A549 treated with AZD9567 at 1 μM for 4 hours (cell line): ENCODE measurements around the gene KIR3DL1. TPM values are rescaled to one million over a fixed set of nuclear protein-coding genes. Genes with fewer than 3 reads are reported as not detected.

Source experiments
- total RNA-seq: library from RNA; stranded (reverse); fragments of 200-300 nt; extraction: Qiagen RNA extraction; gene quantifications from 5 replicates; pipeline ENCODE4 v1.2.3, GENCODE V29; 2022; ENCODE audit not compliant: insufficient read depth

The KIR3DL1 gene
- total RNA-seq = not detected in 5 replicates

DNA sequence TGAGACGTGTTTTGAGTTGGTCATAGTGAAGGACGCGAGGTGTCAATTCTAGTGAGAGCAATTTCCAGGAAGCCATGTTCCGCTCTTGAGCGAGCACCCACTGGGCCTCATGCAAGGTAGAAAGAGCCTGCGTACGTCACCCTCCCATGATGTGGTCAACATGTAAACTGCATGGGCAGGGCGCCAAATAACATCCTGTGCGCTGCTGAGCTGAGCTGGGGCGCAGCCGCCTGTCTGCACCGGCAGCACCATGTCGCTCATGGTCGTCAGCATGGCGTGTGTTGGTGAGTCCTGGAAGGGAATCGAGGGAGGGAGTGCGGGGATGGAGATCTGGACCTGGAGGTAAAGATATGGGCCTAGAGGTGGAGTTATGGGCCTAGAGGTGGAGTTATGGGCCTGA is at the start of gene KIR3DL1:
Gene KIR3DL1, plus strand, starts transcription at position 218 of the 400 bp plus-strand sequence.

GRCh38 chr19:54769646-54770045 is 46.6 kb upstream of the KIR3DL1 start, which contains the start of gene KIR2DL1:
KIR2DL1 (plus strand) TSS chr19:54769793; CDS start chr19:54769851, 58 bp downstream.

GRCh38 chr19:54803410-54803809 is 12.9 kb upstream of the KIR3DL1 start, which contains the start of gene KIR2DL4:
KIR2DL4 (plus strand) TSS chr19:54803610; CDS start chr19:54803652, 42 bp downstream.

DNA sequence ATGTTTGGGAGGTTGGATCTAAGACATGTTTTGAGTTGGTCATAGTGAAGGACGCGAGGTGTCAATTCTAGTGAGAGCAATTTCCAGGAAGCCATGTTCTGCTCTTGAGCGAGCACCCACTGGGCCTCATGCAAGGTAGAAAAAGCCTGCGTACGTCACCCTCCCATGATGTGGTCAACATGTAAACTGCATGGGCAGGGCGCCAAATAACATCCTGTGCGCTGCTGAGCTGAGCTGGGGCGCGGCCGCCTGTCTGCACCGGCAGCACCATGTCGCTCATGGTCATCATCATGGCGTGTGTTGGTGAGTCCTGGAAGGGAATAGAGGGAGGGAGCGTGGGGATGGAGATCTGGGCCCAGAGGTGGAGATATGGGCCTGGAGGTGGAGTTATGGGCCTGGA is 16.2 kb downstream of the KIR3DL1 start, which contains the start of gene KIR2DS4:
Gene KIR2DS4, plus strand, starts transcription at position 181 of the 400 bp plus-strand sequence.

DNA sequence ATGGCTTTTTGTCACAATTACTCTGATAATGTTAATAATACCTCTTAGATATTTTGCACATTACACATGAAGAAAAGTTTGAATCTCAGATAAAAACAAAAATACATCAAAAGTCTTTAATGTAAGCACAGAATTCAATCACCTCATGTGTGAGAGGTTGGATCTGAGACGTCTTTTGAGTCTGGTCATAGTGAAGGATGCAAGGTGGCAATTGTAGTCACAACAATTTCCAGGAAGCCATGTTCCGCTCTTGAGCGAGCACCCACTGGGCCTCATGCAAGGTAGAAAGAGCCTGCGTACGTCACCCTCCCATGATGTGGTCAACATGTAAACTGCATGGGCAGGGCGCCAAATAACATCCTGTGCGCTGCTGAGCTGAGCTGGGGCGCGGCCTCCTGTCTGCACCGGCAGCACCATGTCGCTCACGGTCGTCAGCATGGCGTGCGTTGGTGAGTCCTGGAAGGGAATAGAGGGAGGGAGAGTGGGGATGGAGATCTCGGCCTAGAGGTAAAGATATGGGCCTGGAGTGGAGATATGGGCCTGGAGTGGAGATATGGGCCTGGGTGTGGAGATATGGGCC is 33.9 kb downstream of the KIR3DL1 start, which contains the start of gene KIR3DL2:
Gene KIR3DL2, plus strand, starts transcription at position 383 of the 580 bp plus-strand sequence. Its CDS starts 33 bp downstream, at position 416.

DNA sequence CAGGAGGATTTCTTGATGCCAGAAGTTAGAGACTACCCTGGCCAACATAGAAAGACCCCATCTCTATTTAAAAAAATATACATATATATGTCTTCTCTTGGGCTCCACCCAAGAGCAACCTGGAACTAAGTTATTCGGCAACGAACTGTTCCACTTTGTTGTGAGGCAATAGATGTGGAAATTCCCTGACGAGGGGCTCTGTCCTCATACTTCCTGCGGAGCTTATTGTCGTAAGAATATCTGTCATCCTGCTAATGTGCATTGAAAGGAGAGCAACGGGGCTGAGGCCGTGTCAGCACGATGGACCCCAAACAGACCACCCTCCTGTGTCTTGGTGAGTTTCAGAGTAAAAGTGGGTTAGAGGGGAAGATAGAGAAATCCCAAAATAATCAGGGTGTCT is 57.7 kb downstream of the KIR3DL1 start, which contains the start of gene FCAR:
Gene FCAR, plus strand, starts transcription at position 246 of the 400 bp plus-strand sequence. Its CDS starts 55 bp downstream, at position 301.

Other genes with a start within 250 kb of the KIR3DL1 start
- 0.08 TPM in 1 of 5 replicates, not detected in the others for gene LILRA2, start 242.7 kb upstream of the KIR3DL1 start, total RNA-seq
- gene LILRA1, start 222.8 kb upstream of the KIR3DL1 start, total RNA-seq = not detected in 5 replicates
- gene LILRB1, start 186.0 kb upstream of the KIR3DL1 start, total RNA-seq = 0.07 to 0.08 TPM in 2 of 5 replicates, not detected in the others
- gene LILRB4, start 153.5 kb upstream of the KIR3DL1 start, total RNA-seq = not detected in 5 replicates
- not detected in 5 replicates for gene KIR3DL3, start 92.0 kb upstream of the KIR3DL1 start, total RNA-seq
- gene KIR2DL3, start 78.0 kb upstream of the KIR3DL1 start, total RNA-seq = not detected in 5 replicates
- gene KIR2DL1, start 46.7 kb upstream of the KIR3DL1 start, total RNA-seq = not detected in 5 replicates
- gene KIR2DL4, start 12.9 kb upstream of the KIR3DL1 start, total RNA-seq = not detected in 5 replicates
- not detected in 5 replicates for gene KIR2DS4, start 16.2 kb downstream of the KIR3DL1 start, total RNA-seq
- gene KIR3DL2, start 34.0 kb downstream of the KIR3DL1 start, total RNA-seq = not detected in 5 replicates
- gene FCAR, start 57.8 kb downstream of the KIR3DL1 start, total RNA-seq = not detected in 5 replicates
- not detected in 5 replicates for gene NCR1, start 89.7 kb downstream of the KIR3DL1 start, total RNA-seq
- gene NLRP7, start 131.1 kb downstream of the KIR3DL1 start, total RNA-seq = 0.03 TPM in 1 of 5 replicates, not detected in the others
- 26.2 to 29.9 TPM (median 28.2 TPM) in 5 replicates for gene NLRP2, start 149.9 kb downstream of the KIR3DL1 start, total RNA-seq
- 0.07 to 0.22 TPM (median 0.15 TPM) in 4 of 5 replicates, not detected in the other for gene GP6, start 221.8 kb downstream of the KIR3DL1 start, total RNA-seq
- gene RDH13, start 246.7 kb downstream of the KIR3DL1 start, total RNA-seq = 16.1 to 23.0 TPM (median 21.7 TPM) in 5 replicates